Astrocyte of the hippocampus (primary cell): ENCODE measurements around the gene PRDM2.

Experiments
- DNase-seq: peaks from one replicate; pipeline ENCODE4 v3.0.0; 2011; ENCODE audit warnings: low read depth, low spot score

Gene PRDM2

GRCh38 chr1:13842497-13842896, 142.5 kb downstream of the PRDM2 start:
- no peak for DNase-seq

GRCh38 chr1:13851726-13852125, 151.7 kb downstream of the PRDM2 start:
- no peak for DNase-seq

- no peak for DNase-seq
Observed at GRCh38 chr1:13855554-13855953, 155.6 kb downstream of the PRDM2 start.

- DNase-seq: no peak
Observed at GRCh38 chr1:13860031-13860430, 160.0 kb downstream of the PRDM2 start.

- no peak for DNase-seq
Observed at GRCh38 chr1:13864760-13865159, 164.8 kb downstream of the PRDM2 start.

GRCh38 chr1:13865851-13866250, 165.9 kb downstream of the PRDM2 start:
- no peak for DNase-seq

- no peak for DNase-seq
Observed at GRCh38 chr1:13867603-13868002, 167.6 kb downstream of the PRDM2 start.

- DNase-seq: no peak
Observed at GRCh38 chr1:13869172-13869797, 169.3 kb downstream of the PRDM2 start.

- DNase-seq: no peak
Observed at GRCh38 chr1:13871413-13871812, 171.4 kb downstream of the PRDM2 start.

GRCh38 chr1:13871886-13872285, 171.9 kb downstream of the PRDM2 start:
- no peak for DNase-seq

- no peak for DNase-seq
Observed at GRCh38 chr1:13873032-13873431, 173.0 kb downstream of the PRDM2 start.
